GM12873 (cell line): ENCODE data around the gene ORC5.

Source experiments
- CTCF ChIP-seq: IDR thresholded peaks from 2 replicates; pipeline ENCODE4 v1.5.1; 2012; ENCODE audit warnings: low read depth, mild to moderate bottlenecking, moderate library complexity, low read length, control low read depth; ENCODE audit not compliant: insufficient read depth; ENCODE audit errors: missing control alignments

The ORC5 gene

GRCh38 chr7:104137971-104138370, 69.8 kb downstream of the ORC5 start:
- no peak for TF ChIP-seq CTCF

GRCh38 chr7:104137511-104137910, 70.3 kb downstream of the ORC5 start:
- TF ChIP-seq CTCF, result no peak

- no peak for TF ChIP-seq CTCF
These were observed 70.8 kb downstream of the ORC5 start for GRCh38 chr7:104136981-104137380.

GRCh38 chr7:104136561-104136960, 71.3 kb downstream of the ORC5 start:
- TF ChIP-seq CTCF, result no peak

GRCh38 chr7:104135760-104136558, 71.9 kb downstream of the ORC5 start:
- TF ChIP-seq CTCF, result no peak

GRCh38 chr7:104133238-104133637, 74.6 kb downstream of the ORC5 start:
- no peak for TF ChIP-seq CTCF

GRCh38 chr7:104130726-104131125, 77.1 kb downstream of the ORC5 start:
- TF ChIP-seq CTCF, result no peak
